Transverse colon (tissue), 4 donors: ENCODE results near the gene WASF2. TPM values are rescaled to one million over a fixed set of nuclear protein-coding genes. Genes with fewer than 3 reads are reported as not detected.
A peak's percentile ranks its signal among the peaks of the same experiment; 100 is the strongest.

Experiments
- DNase-seq: peaks from one replicate; pipeline ENCODE4 v3.0.0-alpha.2; 2019
- H3K27ac ChIP-seq, 4 donors: fragments of 200-600 bp; sonication (generic); 2 replicates each; pipeline ENCODE4 v1.5.1; 2016 to 2018; ENCODE audit warnings: inconsistent platforms in 4 of 4
- H3K27me3 ChIP-seq: fragments of 200-600 bp; sonication (generic); 2 replicates; pipeline ENCODE4 v1.5.1; 2017; ENCODE audit warnings: inconsistent platforms
- H3K36me3 ChIP-seq, 4 donors: fragments of 200-600 bp; sonication (generic); 2 replicates each; pipeline ENCODE4 v1.5.1; 2017 to 2019; ENCODE audit warnings: inconsistent platforms in 4 of 4
- H3K4me1 ChIP-seq, 4 donors: fragments of 200-600 bp; sonication (generic); 2 replicates each; pipeline ENCODE4 v1.5.1; 2017 to 2020; ENCODE audit warnings: inconsistent platforms in 4 of 4
- H3K4me3 ChIP-seq, 4 donors: fragments of 200-600 bp; sonication (generic); 1 replicate in 1 of 4; 2 replicates in 3 of 4; pipeline versions ENCODE4 v1.5.1 to v1.6.1; 2017 to 2019; ENCODE audit warnings: inconsistent platforms in 4 of 4
- H3K9me3 ChIP-seq, 2 donors: fragments of 200-600 bp; sonication (generic); 2 replicates each; pipeline ENCODE4 v1.5.1; 2017 to 2019; ENCODE audit warnings: inconsistent platforms in 2 of 2
- CTCF ChIP-seq, 5 experiments: fragments of 200-600 bp in 3 of 5; fragments of 450-650 bp in 2 of 5; sonication (generic) in 3 of 5; IDR thresholded peaks; 1 replicate in 2 of 5; 2 replicates in 3 of 5; pipeline ENCODE4 v1.5.1; 2016 to 2017; ENCODE audit warnings: antibody characterized with exemption in 5 of 5, inconsistent platforms in 3 of 5, mild to moderate bottlenecking in 2 of 5, moderate library complexity in 1 of 5
- EP300 ChIP-seq: sonication (generic); formaldehyde crosslinking; IDR thresholded peaks from one replicate; pipeline ENCODE4 v1.6.1; 2017; ENCODE audit warnings: antibody characterized with exemption, low read depth
- POLR2A ChIP-seq: fragments of 450-650 bp; IDR thresholded peaks from one replicate; pipeline ENCODE4 v1.6.1; 2016; ENCODE audit warnings: antibody characterized with exemption, mild to moderate bottlenecking, moderate library complexity
- POLR2AphosphoS5 ChIP-seq, 3 donors: sonication (generic); formaldehyde crosslinking; IDR thresholded peaks; one replicate each; pipeline ENCODE4 v1.6.1; 2016; ENCODE audit warnings: antibody characterized with exemption in 3 of 3
- WGBS, 2 donors: methylation state at CpG; one replicate each; pipeline ENCODE4 v1.1.5; 2018; ENCODE audit warnings: low coverage in 1 of 2; 5-methylcytosine and 5-hydroxymethylcytosine counted together
- in situ Hi-C, 4 donors: fragments of 200-750 bp; cut with MboI; loops; one replicate each; pipeline versions ENCODE4 v1.15.0 to v1.15.1; 2017; ENCODE audit warnings: low sequenced_read_pairs in 3 of 4, low pct_ligation_motif_present in 1 of 4, low pct_unique_long_range_greater_than_20kb in 1 of 4
- intact Hi-C: fragments of 100-400 bp; cut with DNase I; formaldehyde crosslinking; loops from one replicate; pipeline ENCODE4 v1.15.1; 2023; ENCODE audit warnings: low total_unique reads
- total RNA-seq, 4 donors: library from RNA; depleted of rRNA; stranded (reverse); fragments of >200 nt; gene quantifications; one replicate each; pipeline ENCODE4 v1.1.0, GENCODE V29; 2016

WASF2 gene
- total RNA-seq, 4 donors from 2014 or later, result 34.6 to 114 (median 60.9) TPM

- no peak for DNase-seq
- Histone ChIP-seq H3K27me3 (no peaks in the 10 kb centered on the region), H3K4me1 (peaks cover 10 to 36% (median 18%) of the 10 kb centered on the region in 4 donors), H3K4me3 (no peak overlapping the region), H3K36me3 (no peaks in the 10 kb centered on the region), H3K9me3 (no peaks in the 10 kb centered on the region), H3K27ac (no peak overlapping the region)
- TF ChIP-seq POLR2A (no peak), CTCF (IDR thresholded peaks at IDR 0.05) (no peak), EP300 (no peak), POLR2AphosphoS5 (IDR thresholded peaks at IDR 0.05) (no peak)
- in situ Hi-C loops (loop anchor here in 1 of 4 donors (10.0 kb wide), 1 partner anchor 206 kb away; the partner anchor contains the start of gene AHDC1), intact Hi-C loops (loop anchor here (2.0 kb wide), 1 partner anchor 208 kb away; no protein-coding TSS in a partner anchor)
- 38% methylated on average over 2 of the region's 4 CpGs; no CpG with 5 or more reads in 1 of the 2 donors for WGBS, 2 donors
Measured at GRCh38 chr1:27398405-27399149, 91.4 kb downstream of the WASF2 start.

GRCh38 chr1:27397749-27398148, 92.2 kb downstream of the WASF2 start:
- no peak for DNase-seq
- Histone ChIP-seq H3K27me3 (no peaks in the 10 kb centered on the region), H3K27ac (no peak overlapping the region), H3K9me3 (no peaks in the 10 kb centered on the region), H3K4me3 (no peak overlapping the region), H3K4me1 (peaks cover 9 to 31% (median 12%) of the 10 kb centered on the region in 4 donors), H3K36me3 (no peaks in the 10 kb centered on the region)
- TF ChIP-seq POLR2A (no peak), EP300 (no peak), CTCF (IDR thresholded peaks at IDR 0.05) (no peak), POLR2AphosphoS5 (IDR thresholded peaks at IDR 0.05) (no peak)
- intact Hi-C loops (loop anchor here (2.0 kb wide), 1 partner anchor 209 kb away; no protein-coding TSS in a partner anchor), in situ Hi-C loops (loop anchor here in 1 of 4 donors (10.0 kb wide), 1 partner anchor 207 kb away; the partner anchor contains the start of gene AHDC1)
- 71% methylated on average over 7 of the region's 7 CpGs; no CpG with 5 or more reads in 1 of the 2 donors for WGBS, 2 donors

GRCh38 chr1:27397110-27397509, 92.9 kb downstream of the WASF2 start:
- Histone ChIP-seq H3K27me3 (no peaks in the 10 kb centered on the region), H3K9me3 (no peaks in the 10 kb centered on the region), H3K36me3 (no peaks in the 10 kb centered on the region), H3K4me3 (no peak overlapping the region), H3K27ac (no peak overlapping the region), H3K4me1 (peaks cover 7 to 29% (median 11%) of the 10 kb centered on the region in 4 donors)
- intact Hi-C loops, result no loop called here
- no peak for TF ChIP-seq CTCF (IDR thresholded peaks at IDR 0.05)
- TF ChIP-seq EP300, result no peak
- TF ChIP-seq POLR2AphosphoS5 (IDR thresholded peaks at IDR 0.05), result no peak
- no peak for TF ChIP-seq POLR2A
- no peak for DNase-seq
- in situ Hi-C loops, result loop anchor here in 1 of 4 donors (10.0 kb wide), 1 partner anchor 208 kb away; the partner anchor contains the start of gene AHDC1
- WGBS, 2 donors, result 64% methylated on average over 3 of the region's 3 CpGs; no CpG with 5 or more reads in 1 of the 2 donors

- in situ Hi-C loops (loop anchor here in 1 of 4 donors (10.0 kb wide), 1 partner anchor 209 kb away; the partner anchor contains the start of gene AHDC1), intact Hi-C loops (loop anchor here (2.0 kb wide), 1 partner anchor 39 kb away; no protein-coding TSS in a partner anchor)
Measured at GRCh38 chr1:27395441-27396195, 94.3 kb downstream of the WASF2 start.

More at GRCh38 chr1:27395441-27396195, 94.3 kb downstream of the WASF2 start:
- Histone ChIP-seq H3K36me3 (no peaks in the 10 kb centered on the region), H3K4me1 (peaks cover 16 to 36% (median 18%) of the 10 kb centered on the region in 4 donors), H3K9me3 (no peaks in the 10 kb centered on the region), H3K27me3 (peaks cover 6% of the 10 kb centered on the region), H3K27ac (no peak overlapping the region), H3K4me3 (no peak overlapping the region)
- TF ChIP-seq POLR2A, result no peak
- no peak for TF ChIP-seq EP300
- TF ChIP-seq POLR2AphosphoS5 (IDR thresholded peaks at IDR 0.05), result no peak
- TF ChIP-seq CTCF (IDR thresholded peaks at IDR 0.05), result peak; percentile 93 to 98 (median 96)
- WGBS, 2 donors, result 0 to 4% methylated on average over 1 to 10 of the region's 10 CpGs
- peak; percentile 78 for DNase-seq
